AG09309 (cell line): ENCODE results near the gene MYLK2.

Experiments
- DNase-seq: peaks from one replicate; pipeline ENCODE4 v3.0.0-alpha.2; 2010; ENCODE audit warnings: low read depth
- H3K4me3 ChIP-seq: 2 replicates; pipeline ENCODE4 v1.5.1; 2011; ENCODE audit warnings: mild to moderate bottlenecking, low read depth, low read length, moderate library complexity; ENCODE audit not compliant: control insufficient read depth
- CTCF ChIP-seq: IDR thresholded peaks from 2 replicates; pipeline ENCODE4 v1.5.1; 2011; ENCODE audit warnings: mild to moderate bottlenecking, low read depth, low read length, inconsistent platforms; ENCODE audit not compliant: insufficient read depth, control insufficient read depth; ENCODE audit errors: missing control alignments

Gene MYLK2

GRCh38 chr20:31829731-31830130, 10.6 kb downstream of the MYLK2 start:
- H3K4me3 ChIP-seq, result no peak overlapping the region
- DNase-seq, result no peak
- TF ChIP-seq CTCF, result no peak

GRCh38 chr20:31830406-31830981, 11.3 kb downstream of the MYLK2 start:
- TF ChIP-seq CTCF, result no peak
- DNase-seq, result no peak
- H3K4me3 ChIP-seq, result no peak overlapping the region

DNA sequence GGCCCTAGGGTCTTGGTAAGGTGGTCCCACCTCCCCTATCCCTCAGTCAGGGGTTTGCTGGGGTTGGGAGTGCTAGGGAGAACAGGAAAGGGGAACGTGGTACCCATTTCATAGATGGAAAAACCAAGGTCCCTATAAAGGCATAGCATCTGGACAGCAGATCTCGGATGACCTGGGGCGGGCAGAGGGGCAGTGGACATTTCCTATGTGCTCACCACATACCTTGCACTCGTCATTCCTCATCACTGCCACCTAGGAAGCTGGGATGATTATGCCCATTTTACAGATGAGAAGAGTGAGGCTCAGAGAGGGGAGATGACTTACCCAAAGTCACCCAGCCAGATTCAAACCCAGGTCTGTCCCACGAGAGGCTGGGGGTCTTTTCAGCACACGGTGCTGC, 12.1 kb downstream of the MYLK2 start:
- no peak for TF ChIP-seq CTCF
- no peak overlapping the region for H3K4me3 ChIP-seq
- DNase-seq, result no peak

- DNase-seq, result no peak
- no peak for TF ChIP-seq CTCF
- H3K4me3 ChIP-seq, result no peak overlapping the region
Observed at GRCh38 chr20:31831771-31832306, 12.7 kb downstream of the MYLK2 start.

DNA sequence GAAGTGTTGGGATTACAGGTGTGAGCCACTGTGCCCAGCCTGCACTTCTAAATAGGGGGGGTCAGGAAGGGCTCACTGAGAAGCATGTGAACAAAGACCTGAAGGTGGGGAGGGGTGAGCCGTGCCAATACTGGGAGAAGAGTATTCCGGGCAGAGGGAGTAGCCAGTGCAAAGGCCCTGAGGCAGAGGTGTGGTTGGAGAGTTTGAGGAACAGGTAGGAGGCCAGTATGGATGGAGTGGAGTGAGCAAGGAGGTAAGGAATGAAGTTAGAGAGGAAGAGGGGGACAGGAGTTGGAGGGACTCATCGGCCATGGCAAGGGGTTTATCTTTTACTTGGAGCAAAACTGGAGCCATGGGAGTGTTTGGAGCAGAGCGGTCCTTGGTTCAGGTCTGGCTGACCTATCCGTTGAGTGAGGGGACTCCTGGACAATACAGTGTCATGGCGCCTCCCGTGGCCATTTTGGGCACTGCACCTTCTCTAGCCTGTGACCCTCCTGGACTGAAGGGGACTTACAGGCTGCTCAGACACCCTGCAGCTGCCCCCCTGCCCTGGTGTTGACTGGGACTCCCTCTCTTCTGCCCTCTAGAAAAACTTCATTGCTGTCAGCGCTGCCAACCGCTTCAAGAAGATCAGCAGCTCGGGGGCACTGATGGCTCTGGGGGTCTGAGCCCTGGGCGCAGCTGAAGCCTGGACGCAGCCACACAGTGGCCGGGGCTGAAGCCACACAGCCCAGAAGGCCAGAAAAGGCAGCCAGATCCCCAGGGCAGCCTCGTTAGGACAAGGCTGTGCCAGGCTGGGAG, 14.2 kb downstream of the MYLK2 start:
- no peak for DNase-seq

More for the DNA sequence above, 14.2 kb downstream of the MYLK2 start:
- H3K4me3 ChIP-seq, result no peak overlapping the region
- peak; percentile 90 for TF ChIP-seq CTCF
